MCF 10A (cell line): ENCODE data around the gene TMEM198. TPM values are rescaled to one million over a fixed set of nuclear protein-coding genes. Genes with fewer than 3 reads are reported as not detected.

Source experiments
- BruUV-seq: library from RNA; stranded (reverse); fragments of 400-500 nt; replicated peaks from 2 replicates; lab custom pipeline; 2021; lab: Mats Ljungman, UMichigan
- CTCF ChIA-PET: fragments of 300-600 bp; sonication (Branson Sonifier 250); formaldehyde crosslinking; extraction: SDS; loops from one replicate; lab custom pipeline; 2021; ENCODE audit warnings: antibody characterized with exemption, inconsistent platforms; lab: Yijun Ruan, JAX
- POLR2A ChIA-PET: fragments of 300-600, 350-650 bp; sonication (Branson Sonifier 250); formaldehyde crosslinking; extraction: SDS; loops from one replicate; lab custom pipeline; 2020; ENCODE audit warnings: antibody characterized with exemption, inconsistent platforms; lab: Yijun Ruan, JAX
- DNase-seq: peaks from one replicate; pipeline ENCODE4 v3.0.0-alpha.2; 2018; ENCODE audit not compliant: unreplicated experiment
- H3K27ac Mint-ChIP-seq: one replicate; pipeline ENCODE4 v1.8.0; 2022; ENCODE audit warnings: mild to moderate bottlenecking, low read depth, mixed read lengths; ENCODE audit not compliant: unreplicated experiment
- H3K27me3 Mint-ChIP-seq: one replicate; pipeline ENCODE4 v1.8.0; 2022; ENCODE audit warnings: mixed read lengths; ENCODE audit not compliant: insufficient read depth, unreplicated experiment
- H3K36me3 Mint-ChIP-seq: one replicate; pipeline ENCODE4 v1.8.0; 2022; ENCODE audit warnings: mild to moderate bottlenecking, moderate library complexity, mixed read lengths; ENCODE audit not compliant: insufficient read depth, unreplicated experiment
- H3K4me1 Mint-ChIP-seq: one replicate; pipeline ENCODE4 v1.8.0; 2022; ENCODE audit warnings: mixed read lengths; ENCODE audit not compliant: insufficient read depth, unreplicated experiment
- H3K4me3 Mint-ChIP-seq: one replicate; pipeline ENCODE4 v1.8.0; 2022; ENCODE audit warnings: mild to moderate bottlenecking, moderate library complexity, mixed read lengths; ENCODE audit not compliant: unreplicated experiment
- H3K9me3 Mint-ChIP-seq: one replicate; pipeline ENCODE4 v1.8.0; 2022; ENCODE audit warnings: mixed read lengths; ENCODE audit not compliant: unreplicated experiment
- intact Hi-C: fragments of 100-400 bp; cut with micrococcal nuclease; formaldehyde crosslinking; loops from 2 replicates; pipeline ENCODE4 v1.14.1; 2022
- total RNA-seq: library from RNA; stranded (reverse); gene quantifications from 2 replicates; pipeline ENCODE4 v1.2.3, GENCODE V29; 2022
- TF ChIP-seq, protein P1 (sequence below): fragments of 200-600 bp; IDR thresholded peaks from one replicate; pipeline ENCODE4 v1.8.0; 2022; ENCODE audit warnings: antibody characterized with exemption, mild to moderate bottlenecking; ENCODE audit not compliant: unreplicated experiment

TMEM198 gene
- total RNA-seq, 1 experiment from 2014 or later: 6.3 TPM

DNA sequence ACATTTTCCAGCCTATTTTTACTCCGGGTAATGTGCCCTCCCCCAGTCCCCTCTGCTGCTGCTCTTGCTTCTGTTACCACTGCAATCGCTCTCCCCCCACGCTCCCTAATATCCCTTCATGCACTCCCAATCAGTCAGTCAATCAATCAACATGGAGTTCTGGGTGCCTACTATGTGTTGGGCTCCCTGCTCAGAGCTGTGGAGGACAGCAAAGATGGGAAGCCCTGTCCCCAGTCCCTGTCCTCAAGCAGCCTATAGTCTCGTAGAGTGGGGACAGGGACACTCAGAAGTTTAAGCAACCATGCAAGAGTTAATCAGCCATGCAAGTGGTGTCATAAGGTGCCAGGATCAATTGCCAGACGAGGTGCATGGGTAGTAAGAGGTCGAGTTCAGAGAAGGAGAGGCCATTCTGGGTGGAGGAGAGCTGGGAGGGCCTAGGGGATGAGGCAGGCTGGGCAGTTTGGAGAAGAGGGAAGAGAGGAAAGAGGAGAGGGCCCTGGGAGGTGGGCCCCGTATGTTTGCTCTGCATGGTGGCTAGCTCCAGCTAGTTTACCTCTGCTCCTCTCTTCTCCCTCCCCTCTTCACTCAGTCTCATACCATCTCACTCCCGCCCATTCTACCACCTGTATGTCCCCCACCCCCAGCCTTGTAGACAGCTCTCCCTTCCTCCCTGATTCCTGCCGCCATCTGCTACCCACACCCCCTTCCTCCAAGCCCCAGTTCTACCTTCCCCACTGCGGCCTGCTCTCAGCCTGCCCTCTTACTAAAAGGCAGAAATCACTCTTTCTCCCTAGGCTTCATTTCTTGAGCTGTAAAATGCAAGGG lies 25.7 kb upstream of the TMEM198 start:
- ChIA-PET POLR2A (no interaction called here), CTCF (interaction anchor here (0.5 to 2.8 kb wide), 9 partner anchors 8 to 531 kb away, joined by 3 to 28 read pairs (median 4); no protein-coding TSS in a partner anchor)
- BruUV-seq: no TSS peak
- H3K9me3 Mint-ChIP-seq: no peaks in the 10 kb centered on the region
- no peak overlapping the region for H3K4me3 Mint-ChIP-seq
- H3K36me3 Mint-ChIP-seq: no peaks in the 10 kb centered on the region
- H3K27ac Mint-ChIP-seq: no peak overlapping the region
- TF ChIP-seq, protein P1, sequence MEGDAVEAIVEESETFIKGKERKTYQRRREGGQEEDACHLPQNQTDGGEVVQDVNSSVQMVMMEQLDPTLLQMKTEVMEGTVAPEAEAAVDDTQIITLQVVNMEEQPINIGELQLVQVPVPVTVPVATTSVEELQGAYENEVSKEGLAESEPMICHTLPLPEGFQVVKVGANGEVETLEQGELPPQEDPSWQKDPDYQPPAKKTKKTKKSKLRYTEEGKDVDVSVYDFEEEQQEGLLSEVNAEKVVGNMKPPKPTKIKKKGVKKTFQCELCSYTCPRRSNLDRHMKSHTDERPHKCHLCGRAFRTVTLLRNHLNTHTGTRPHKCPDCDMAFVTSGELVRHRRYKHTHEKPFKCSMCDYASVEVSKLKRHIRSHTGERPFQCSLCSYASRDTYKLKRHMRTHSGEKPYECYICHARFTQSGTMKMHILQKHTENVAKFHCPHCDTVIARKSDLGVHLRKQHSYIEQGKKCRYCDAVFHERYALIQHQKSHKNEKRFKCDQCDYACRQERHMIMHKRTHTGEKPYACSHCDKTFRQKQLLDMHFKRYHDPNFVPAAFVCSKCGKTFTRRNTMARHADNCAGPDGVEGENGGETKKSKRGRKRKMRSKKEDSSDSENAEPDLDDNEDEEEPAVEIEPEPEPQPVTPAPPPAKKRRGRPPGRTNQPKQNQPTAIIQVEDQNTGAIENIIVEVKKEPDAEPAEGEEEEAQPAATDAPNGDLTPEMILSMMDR: no peak
- H3K4me1 Mint-ChIP-seq: peaks cover 18% of the 10 kb centered on the region
- H3K27me3 Mint-ChIP-seq: peaks cover 74% of the 10 kb centered on the region
- intact Hi-C loops: no loop called here
- DNase-seq: no peak

GRCh38 chr2:219519526-219519916 lies 24.3 kb upstream of the TMEM198 start:
- Mint-ChIP-seq H3K27ac (no peak overlapping the region), H3K9me3 (no peaks in the 10 kb centered on the region), H3K4me3 (no peak overlapping the region), H3K36me3 (no peaks in the 10 kb centered on the region), H3K27me3 (peaks cover 61% of the 10 kb centered on the region), H3K4me1 (peaks cover 18% of the 10 kb centered on the region)
- POLR2A ChIA-PET: interaction anchor here (1.5 kb wide), 1 partner anchor 21 kb away, joined by 5 read pairs; the partner anchor contains the start of gene GMPPA
- TF ChIP-seq, protein P1: no peak
- CTCF ChIA-PET: interaction anchor here (1.1 to 2.2 kb wide), 7 partner anchors 8 to 117 kb away, joined by 3 to 28 read pairs (median 5); a partner anchor contains a TSS
- no peak for DNase-seq
- no TSS peak for BruUV-seq
- intact Hi-C loops: no loop called here

DNA sequence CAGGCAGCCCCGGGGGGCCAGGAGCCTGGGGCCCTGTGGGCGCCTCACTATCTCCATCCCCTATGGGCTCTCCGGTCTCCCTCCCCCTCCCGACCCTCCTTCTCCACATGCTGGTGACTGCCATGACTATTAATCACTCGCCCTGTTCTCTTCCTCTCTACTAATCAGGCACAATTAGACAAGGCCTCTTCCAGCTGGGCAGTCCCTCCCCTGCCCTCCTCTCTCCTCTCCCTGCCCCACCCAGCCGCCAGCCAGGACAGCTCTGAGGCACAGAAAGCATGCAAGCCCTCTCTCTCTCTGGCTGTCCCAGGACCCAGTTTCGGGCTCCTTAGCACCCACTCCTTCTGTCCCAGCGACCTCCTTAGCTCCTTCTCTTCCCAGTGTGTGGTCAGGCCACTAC lies 23.7 kb upstream of the TMEM198 start:
- POLR2A ChIA-PET: interaction anchor here (0.6 to 1.5 kb wide), 2 partner anchors 21 to 755 kb away, joined by 4 to 5 read pairs; partner anchors contain the start of gene GMPPA
- H3K36me3 Mint-ChIP-seq: no peaks in the 10 kb centered on the region
- H3K27ac Mint-ChIP-seq: no peak overlapping the region
- BruUV-seq: no TSS peak
- H3K9me3 Mint-ChIP-seq: no peaks in the 10 kb centered on the region
- H3K27me3 Mint-ChIP-seq: peaks cover 59% of the 10 kb centered on the region
- no peak overlapping the region for H3K4me3 Mint-ChIP-seq
- DNase-seq: no peak
- peaks cover 18% of the 10 kb centered on the region for H3K4me1 Mint-ChIP-seq
- CTCF ChIA-PET: interaction anchor here (0.5 to 2.1 kb wide), 11 partner anchors 10 to 117 kb away, joined by 3 to 26 read pairs (median 3); partner anchors contain the start of gene GMPPA
- intact Hi-C loops: no loop called here
- TF ChIP-seq, protein P1: no peak
